Retina (tissue), 1 donor: ENCODE data around the gene PGAP6.
"Not testable (repeated sequence)": the region's sequence is repeated elsewhere in the genome, so short reads cannot be mapped to it uniquely, and the experiment has no call there.

Experiments
- DNase-seq: peaks from one replicate; pipeline ENCODE4 v3.0.0-alpha.2; 2016

PGAP6 gene

DNA sequence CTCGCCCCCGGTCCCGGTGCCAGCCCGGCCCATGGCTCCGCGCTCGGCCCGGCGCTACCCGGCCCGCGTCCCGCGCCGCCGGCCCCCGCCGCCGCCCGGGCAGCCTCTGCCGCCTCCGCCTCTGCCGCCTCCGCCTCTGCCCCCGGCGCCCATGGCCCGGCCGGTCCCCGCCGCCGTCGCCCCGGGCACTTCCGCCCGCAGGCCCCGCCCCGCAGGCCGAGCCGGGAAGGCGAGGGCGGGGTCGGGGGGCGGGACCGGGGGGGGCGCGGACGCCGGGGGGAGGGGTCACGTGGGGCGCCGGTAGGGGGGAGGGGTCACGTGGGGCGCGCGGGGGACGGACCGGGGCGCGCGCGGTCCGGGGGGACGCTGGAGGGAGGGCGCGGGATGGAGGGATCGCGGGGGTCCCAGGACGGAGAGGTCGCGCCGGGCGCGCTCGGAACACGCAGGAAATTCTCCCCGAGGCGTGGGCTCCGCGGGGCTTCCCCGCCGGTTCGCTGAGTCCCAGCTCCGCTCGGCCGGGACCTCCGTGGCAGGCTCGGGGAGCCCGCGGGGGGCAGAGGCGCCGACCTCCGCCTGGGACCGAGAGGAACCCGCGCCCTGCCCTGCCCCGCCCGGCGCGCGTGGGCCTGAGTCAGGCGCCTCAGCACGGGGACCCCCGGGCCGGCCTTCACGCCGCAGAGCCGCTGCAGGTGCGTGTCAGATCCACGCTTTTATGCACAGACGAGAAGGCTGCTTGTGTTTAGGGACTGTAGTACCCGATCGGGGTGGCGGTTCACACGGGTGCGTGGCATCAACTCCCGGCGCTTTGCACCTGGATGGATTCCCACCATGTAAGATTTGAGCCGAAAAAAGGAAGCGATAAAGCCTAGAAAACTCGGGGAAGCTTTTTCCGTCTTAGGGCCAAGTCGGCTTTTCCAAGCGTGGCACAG lies at the start of gene PGAP6:
PGAP6 (minus strand) TSS at position 190 of the 929 bp plus-strand sequence; CDS start at position 33, 157 bp downstream.
- peak; percentile 62 for DNase-seq

DNA sequence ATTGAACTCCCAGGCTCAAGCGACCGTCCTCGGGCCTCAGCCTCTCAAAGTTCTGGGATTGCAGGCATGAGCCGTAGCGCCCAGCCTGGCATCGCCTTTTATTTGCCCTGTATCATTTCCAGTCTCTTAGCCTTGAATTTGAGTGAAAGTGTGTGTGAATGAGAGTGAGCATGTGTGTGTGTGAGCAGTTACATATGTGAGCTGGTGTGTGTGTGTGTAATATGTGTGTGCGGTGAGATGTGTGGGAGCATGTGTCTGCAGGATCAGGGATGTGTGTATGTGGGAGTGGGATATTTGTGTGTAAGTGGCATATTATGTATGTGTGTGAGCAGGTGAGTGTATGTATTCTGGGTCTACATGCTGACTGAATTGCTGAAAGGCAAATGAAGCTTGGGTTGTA lies 49.1 kb upstream of the PGAP6 start:
- DNase-seq = no peak

GRCh38 chr16:427250-427649 lies 45.5 kb upstream of the PGAP6 start:
- no peak for DNase-seq

DNA sequence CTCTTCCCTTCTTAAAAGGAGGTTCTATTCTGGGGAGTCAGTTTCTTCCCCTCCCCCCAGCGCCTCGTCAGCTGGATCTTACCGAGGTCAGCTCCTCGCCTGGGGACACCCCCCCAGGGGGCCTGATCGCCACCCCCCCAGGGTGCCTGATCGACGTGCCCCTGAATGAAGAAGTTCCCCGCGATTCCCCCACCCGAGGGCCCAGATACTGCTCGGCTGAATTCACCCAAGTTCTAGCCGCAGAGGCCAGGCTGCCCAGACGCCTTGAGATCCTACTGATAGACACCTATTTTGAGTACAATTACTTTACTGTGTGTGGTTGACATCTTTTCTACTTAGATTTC lies 45.1 kb upstream of the PGAP6 start:
- DNase-seq = peak; percentile 50

GRCh38 chr16:426115-426905 lies 44.5 kb upstream of the PGAP6 start:
- DNase-seq = peak; percentile 69

DNA sequence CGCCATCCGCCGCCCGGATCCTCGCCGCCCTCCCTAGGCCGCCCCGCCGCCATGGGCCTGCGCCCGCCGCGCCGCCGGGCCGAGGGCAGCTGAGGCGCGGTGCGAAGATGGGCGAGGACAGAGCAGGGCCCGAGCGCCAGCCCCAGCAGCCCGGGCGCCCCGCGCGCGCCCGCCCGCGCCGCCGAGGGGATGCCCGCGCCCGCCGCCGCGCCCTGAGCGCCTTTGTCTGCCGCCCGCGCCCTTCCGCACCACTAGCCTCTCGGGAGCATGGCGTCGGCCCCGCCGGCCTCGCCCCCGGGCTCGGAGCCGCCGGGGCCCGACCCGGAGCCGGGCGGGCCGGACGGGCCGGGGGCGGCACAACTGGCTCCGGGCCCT lies 43.9 kb upstream of the PGAP6 start:
- no peak for DNase-seq

GRCh38 chr16:425082-425718 lies 43.4 kb upstream of the PGAP6 start, which contains the start of gene RAB11FIP3:
Gene RAB11FIP3, plus strand, starts transcription at chr16:425649. Its CDS starts 358 bp downstream, at chr16:426007.
- peak; percentile 95 for DNase-seq

- no peak for DNase-seq
These were observed 42.9 kb upstream of the PGAP6 start for GRCh38 chr16:424623-425081.

DNA sequence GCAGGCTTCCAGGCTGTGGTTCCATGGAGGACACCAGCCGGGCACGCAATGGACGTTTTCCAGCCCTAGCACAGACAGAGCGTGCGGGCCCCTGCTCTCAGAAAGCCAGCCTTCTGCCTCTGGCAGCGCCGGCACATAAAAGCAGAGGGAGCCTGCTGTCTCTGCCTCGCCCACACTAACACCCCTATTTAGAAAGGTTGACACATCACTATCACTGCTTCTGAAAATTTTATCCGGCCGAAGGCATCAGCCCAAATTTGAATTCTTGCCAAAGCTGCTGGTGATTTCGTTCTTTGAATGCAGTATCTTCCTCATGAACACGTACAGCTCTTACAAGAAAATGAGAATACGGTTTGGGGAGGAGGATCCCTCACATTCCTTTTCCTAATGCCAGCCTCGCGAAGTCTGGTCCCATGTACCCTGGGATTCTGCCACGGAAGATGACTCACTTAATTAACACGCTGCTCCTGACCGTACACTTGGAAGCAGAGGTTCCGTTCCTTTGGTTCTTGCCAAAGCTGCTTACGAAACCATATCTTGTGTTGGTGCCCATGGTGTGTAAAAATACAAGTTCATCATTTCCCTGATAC lies 42.4 kb upstream of the PGAP6 start:
- no peak for DNase-seq

DNA sequence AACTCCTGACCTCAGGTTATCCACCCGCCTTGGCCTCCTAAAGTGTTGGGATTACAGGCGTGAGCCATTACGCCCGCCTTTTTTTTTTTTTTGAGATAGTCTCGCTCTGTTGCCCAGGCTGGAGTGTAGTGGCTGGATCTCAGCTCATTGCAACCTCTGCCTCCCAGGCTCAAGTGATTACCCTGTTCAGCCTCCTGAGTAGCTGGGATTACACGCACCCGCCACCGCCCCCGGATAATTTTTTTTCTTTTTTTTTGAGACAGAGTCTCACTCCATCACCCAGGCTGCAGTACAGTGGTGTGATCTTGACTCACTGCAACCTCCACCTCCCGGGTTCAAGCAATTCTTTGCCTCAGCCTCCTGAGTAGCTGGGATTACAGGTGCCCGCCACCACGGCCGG lies 40.4 kb upstream of the PGAP6 start:
- DNase-seq = not testable (repeated sequence)

GRCh38 chr16:415170-415498 lies 33.4 kb upstream of the PGAP6 start:
- not testable (repeated sequence) for DNase-seq

DNA sequence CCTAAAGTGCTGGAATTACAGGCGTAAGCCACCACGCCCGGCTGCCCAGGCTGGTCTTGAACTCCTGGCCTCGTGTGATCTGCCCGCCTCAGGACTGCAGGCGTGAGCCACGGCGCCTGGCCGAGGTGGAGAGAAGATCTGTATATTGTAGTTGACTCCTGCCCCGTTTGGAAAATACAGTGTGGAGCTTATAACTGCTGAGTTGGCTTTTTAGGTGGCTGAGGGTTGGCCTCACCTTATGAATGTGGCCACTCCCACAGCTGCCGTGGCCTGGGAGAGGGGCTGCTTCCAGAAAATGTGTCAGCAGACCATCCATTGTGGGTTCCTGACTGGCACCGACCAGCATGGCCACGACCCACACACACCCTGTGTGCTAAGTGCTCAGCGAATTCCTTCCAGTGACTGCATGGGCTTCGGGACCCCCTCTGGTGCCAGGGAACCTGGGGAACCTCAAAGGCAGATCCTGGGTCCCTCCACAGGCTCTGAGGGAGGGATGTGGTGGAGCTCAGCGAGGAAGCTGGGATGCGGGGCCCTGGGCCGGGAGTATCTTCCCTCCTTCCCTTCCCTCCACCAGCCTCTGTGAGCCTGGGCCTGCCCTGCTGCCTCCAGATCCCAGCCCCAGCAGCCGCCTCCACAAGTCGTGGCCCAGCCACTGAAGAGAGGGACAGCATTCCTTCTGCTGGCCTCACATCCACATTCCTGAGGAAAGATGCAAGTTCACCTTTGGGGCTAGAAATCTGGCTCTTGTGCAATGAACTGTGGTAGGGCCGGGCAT lies 32.8 kb upstream of the PGAP6 start:
- no peak for DNase-seq

- DNase-seq = no peak
These were observed 29.9 kb upstream of the PGAP6 start for GRCh38 chr16:411576-412265.

DNA sequence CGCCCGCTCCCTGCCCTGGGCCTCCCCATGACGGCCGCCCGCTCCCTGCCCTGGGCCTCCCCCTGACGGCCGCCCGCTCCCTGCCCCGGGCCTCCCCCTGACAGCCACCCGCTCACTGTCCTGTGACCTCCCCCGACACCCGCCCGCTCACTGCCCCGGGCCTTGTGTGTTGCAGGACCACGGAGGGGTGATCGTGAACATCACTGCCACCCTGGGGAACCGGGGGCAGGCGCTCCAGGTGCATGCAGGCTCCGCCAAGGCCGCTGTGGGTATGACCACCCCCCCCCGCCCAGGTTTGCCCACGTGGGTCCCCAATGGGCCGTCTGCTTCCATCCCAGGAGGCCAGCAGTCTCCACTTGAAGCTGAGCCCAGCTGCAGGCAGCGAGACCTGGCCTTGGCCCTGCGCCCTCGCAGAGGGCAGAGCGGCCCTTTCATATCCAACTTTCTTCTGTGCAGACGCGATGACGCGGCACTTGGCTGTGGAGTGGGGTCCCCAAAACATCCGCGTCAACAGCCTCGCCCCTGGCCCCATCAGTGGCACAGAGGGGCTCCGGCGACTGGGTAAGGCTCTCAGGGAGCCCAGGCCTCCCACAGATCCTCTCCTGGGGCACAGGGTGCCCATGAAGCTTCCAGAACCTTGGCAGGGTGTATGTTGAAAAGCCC lies 28.9 kb upstream of the PGAP6 start:
- no peak for DNase-seq

GRCh38 chr16:407253-407652 lies 25.5 kb upstream of the PGAP6 start:
- no peak for DNase-seq

DNA sequence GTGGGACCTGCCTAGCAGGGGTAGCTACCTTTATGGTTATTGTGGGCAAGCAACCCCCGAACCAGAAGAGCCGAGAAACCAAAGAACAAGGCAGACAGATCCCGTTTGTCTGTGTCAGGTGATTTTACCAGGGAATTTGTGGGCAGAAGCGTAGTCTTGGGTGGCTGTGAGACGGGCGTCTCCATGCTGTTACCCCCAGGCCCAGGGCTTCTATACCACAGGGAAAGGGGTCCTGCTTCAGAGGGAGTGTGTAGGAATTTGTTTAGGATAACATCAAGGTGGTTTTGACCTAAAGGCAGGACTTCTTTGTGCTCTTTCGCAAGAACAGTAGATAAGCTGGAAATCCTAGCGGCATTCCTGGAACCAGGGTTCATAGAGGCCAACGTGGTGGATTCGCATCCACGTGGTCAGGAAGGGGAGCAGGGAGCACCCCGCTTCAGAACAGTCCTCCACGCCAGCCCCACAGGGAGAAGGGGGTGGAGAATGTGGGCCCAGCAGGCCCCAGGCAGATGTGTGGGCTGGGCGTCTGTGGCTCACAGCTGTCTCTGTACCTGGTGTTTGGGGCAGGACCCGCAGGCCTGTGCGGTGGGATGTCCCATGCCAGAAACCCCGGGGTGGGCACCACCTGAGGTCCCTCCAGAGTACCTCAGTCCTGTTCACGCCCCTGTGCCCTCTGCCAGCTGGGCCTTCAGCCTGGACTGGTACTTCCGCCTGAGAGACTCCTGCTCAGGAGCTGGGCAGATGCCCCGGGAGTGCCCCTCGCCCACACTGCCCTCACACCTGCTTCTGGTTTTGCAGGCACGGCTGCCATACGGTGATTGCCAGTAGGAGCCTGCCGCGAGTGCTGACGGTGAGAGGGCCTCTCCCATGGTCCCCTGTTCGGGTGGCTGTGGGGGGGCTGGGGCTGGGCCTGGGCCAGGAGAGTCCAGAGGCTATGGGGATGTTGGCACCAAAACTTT lies 24.0 kb upstream of the PGAP6 start:
- no peak for DNase-seq

GRCh38 chr16:404971-405486 lies 23.3 kb upstream of the PGAP6 start:
- DNase-seq = no peak

DNA sequence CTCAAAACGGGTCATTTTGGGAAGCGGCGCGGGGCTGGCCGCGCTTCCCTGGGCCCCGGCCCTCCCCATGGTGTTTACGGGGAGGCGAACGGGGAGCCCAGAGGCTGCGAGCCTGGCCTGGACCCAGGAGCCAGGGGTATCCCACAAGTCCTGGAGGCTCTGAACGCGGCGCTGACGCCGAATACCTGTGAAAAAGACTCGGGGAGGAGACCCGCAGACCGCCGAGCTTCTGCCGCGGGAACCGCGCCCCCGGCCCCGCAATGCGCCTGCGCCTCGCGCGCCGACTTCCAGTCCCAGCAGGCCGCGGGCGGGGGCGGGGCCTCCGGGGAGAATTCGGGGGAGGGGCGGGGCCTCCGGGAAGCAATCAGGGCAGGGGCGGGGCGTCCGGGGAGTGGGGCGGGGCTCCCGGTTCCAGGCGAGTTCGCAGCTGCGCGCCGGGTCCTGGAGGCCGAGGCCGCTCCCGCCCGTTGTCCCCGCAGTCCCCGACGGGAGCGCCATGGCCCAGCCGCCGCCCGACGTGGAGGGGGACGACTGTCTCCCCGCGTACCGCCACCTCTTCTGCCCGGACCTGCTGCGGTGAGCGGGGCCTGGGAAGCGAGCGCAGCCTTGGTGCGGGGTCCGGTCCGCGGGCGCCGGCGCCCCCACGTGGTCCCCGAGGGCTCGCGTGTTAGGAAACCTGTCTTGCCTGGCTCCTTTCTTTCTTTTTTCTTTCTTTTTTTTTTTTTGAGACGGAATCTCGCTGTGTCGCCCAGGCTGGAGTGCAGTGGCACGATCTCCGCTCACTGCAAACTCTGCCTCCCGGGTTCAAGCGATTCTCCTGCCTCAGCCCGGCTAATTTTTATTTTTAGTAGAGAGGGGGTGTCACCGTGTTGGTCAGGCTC lies 19.9 kb upstream of the PGAP6 start, which contains the start of gene DECR2:
DECR2 (plus strand) TSS at position 418 of the 881 bp plus-strand sequence; CDS start at position 497, 79 bp downstream.
- DNase-seq = peak; percentile 95
